ENCODE measurements around the gene ZNF326.
"Not testable (repeated sequence)": the region's sequence is repeated elsewhere in the genome, so short reads cannot be mapped to it uniquely, and the experiment has no call there.

Gene ZNF326

DNA sequence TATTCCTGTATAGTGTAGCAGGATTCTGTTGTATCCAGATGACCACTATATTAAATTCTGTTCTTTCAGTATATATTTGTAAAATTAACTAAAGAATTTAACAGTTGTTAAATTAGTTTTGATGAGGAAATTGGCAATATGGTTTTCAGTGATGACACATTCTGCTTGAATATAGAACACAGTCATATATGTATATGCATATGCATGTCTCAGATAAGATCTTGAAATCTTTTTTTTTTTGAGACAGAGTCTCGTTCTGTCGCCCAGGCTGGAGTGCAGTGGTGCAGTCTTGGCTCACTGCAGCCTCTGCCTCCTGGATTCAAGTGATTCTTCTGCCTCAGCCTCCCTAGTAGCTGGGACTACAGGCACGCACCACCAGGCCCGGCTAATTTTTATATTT, 2.2 kb downstream of the ZNF326 start:
- not testable (repeated sequence) for DNase-seq

DNA sequence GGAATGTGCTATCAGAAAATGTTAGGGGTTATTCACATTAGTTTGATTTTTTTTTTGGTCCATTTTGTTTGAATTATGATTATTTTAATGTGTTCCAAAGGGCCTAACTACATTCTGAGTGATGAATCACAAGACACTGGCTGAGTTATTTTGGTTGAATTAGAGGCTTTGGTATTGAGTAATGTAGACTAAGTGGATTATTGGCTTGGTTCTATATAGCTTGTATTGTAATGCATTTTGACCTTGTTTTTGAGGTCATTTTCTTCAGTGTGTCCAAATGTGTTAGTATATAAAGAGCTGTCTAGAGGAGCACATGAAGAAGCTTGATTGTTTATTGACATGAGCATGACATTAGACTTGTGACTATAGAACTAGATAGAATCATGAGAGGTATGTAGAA, 3.4 kb downstream of the ZNF326 start:
- DNase-seq: no peak

DNA sequence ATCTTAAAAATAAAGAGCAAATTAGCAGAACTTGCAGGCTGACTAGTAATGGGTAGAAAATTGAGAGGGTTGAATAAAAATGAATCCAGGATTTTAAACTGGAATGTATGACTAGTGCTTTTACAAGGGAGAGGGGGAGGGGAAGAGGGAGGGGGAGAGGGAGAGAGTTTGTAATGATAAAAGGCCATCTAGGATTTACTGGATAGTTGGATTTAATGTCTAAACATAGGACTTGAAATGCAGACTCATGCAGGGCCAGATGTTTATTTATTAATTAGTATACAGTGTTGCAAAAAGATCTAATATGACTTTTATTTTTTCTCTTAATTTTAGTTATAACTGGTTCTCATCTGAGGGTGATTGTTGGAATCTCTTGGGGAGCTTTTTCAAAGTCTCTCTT, 4.3 kb downstream of the ZNF326 start:
- no peak for DNase-seq

DNA sequence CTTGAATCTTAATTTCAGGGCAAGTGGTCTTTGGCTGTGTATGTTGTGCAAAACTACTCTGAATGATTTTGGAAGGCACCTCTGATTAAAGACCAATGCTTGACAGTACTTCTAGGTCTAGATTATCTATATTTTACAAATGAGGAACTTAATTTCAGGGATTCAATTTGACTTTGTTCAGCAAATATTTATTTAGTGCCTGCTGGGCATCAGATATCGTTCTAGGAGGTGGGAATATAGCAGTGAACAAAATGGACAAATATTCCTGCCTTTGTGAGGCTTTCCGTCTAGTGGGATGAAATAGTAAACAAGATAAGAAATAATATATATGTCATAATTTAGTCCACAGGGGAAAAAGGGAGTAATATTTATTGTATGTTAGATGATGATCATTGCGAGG, 4.7 kb downstream of the ZNF326 start:
- DNase-seq: no peak

DNA sequence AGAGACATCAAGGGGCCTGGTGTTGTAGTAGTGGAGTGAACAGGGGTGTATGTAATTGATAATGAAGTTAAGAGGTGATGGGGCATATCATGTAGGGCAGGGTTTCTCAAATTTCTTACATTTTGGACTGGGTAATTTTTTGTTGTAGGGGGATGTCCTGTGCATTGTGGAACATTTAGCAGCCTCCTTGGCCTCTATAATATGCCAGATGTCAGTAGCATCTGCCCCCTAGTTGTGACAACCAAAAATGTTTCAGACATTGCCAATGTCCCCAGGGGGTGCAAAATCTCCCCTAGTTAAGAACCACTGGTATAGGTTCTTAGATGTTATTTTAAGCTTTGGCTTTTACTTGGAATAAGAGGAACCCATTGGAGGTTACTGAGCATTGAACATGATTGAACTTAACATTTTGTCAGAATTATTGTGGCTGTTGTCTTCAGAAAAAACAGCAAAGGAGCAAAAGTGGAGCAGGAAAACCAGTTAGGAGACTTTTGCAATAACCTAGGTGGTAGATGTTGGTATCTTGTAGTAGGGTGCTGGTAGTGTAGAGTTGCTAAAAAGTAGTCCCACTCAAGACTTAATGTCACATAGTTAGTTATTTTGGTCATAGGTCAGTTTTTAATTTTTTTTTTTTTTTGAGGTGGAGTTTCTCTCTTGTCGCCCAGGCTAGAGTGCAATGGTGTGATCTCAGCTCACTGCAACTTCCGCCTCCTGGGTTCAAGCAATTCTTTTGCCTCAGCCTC, 6.2 kb downstream of the ZNF326 start:
- no peak for DNase-seq

DNA sequence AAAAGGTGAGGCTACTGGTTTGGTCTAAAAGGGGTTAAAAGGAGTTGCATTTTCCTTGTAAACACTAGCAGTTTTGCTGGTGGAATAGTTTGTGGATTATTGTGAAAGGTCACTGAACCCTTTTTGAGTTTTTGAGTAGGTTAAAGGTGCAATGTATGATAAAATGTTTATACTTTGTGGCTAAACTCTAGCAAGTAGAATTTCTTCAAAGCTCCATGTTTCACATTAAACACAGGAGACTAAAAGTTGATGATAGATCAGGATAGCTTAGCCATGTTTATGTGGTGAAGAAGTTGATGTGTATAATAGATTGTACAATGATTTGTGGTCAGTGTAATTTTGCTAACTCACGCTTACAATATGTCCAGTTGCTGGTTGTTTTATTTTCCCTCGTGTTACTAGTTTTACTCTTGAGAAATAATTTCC, 13.1 kb downstream of the ZNF326 start:
- DNase-seq: no peak

DNA sequence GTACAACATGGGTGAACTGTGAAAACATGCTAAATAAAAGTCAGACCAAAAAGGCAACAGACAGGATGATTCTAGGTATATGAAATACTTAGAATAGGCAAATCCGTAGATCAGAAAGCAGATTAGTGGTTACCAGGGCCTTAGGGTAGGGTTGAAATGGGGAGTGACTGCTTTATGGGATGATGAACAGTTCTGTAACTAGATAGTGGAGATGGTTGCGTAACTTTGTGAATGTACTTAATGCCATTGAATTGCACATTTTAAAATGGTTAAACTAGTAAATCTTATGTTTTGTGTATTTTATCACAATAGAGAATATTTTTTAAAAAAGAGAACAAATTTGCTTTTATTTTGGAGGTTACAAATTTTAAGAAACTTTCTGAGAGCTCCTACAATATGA, 17.4 kb downstream of the ZNF326 start:
- no peak for DNase-seq

DNA sequence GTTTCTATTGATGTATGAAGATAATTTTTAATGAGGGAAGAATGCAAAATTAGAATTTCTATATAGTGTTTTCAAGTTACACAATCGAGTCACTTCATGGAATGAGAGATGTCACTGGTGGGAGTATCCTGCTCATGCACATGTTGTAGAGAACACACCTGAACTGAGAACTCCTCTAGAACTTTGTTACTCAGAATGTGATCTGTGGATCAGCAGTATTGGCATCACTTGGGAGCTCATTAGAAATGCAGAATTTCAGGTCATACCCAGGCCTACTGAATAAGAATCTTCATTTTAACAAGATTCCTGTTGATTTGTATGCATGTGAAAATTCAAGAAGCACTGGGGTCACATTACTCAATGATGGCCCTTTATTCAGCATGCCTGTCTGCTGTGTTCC, 28.8 kb downstream of the ZNF326 start:
- DNase-seq: no peak

DNA sequence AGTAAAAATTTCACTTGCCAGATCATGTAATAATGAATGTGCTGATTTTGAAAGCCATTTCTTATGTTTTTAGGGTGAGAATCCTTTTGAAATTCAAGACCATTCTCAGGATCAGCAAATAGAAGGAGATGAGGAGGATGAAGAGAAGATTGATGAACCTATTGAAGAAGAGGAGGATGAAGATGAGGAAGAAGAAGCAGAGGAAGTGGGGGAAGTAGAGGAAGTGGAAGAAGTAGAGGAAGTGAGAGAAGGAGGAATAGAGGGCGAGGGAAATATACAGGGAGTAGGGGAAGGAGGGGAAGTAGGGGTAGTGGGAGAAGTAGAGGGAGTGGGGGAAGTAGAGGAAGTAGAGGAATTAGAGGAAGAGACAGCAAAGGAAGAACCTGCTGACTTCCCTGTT, 32.4 kb downstream of the ZNF326 start:
- no peak for DNase-seq

DNA sequence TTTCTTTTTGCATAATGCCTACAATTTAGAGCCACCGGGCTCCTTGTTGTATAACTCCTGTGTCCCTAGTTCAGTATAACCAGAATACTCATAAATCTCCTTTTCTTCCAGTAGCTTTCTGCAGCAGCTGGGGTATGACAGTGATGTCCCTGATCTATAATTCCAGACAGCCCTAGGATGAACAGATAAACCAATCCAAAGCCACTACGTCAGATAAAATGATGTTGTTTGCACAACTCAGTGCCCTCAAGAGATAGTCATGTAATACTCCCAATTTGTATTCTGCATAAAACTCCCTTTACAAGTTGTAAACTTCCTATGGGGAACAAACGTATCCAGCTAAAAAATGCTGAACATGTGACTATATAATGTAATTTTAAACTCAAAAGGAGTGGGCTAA, 44.7 kb downstream of the ZNF326 start:
- DNase-seq: no peak

DNA sequence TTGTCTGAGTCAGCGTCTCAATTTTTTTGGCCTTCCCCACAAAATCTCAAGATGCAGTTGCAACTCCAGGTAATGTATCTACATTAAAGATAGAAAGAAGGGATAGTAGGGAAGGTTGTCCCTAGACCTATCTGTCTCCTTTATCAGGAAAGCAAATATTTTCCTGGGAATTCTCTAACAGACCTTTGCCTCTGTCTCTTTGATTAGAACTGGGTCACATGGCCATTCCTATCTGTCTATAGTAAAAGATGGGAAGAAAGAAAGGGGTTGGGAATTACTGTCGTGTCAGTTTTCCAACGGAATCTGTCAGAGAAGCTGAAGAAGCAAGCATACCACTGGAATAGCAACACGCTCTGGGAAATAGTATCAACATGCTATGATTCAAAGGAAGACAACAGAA, 48.7 kb downstream of the ZNF326 start:
- DNase-seq: no peak

DNA sequence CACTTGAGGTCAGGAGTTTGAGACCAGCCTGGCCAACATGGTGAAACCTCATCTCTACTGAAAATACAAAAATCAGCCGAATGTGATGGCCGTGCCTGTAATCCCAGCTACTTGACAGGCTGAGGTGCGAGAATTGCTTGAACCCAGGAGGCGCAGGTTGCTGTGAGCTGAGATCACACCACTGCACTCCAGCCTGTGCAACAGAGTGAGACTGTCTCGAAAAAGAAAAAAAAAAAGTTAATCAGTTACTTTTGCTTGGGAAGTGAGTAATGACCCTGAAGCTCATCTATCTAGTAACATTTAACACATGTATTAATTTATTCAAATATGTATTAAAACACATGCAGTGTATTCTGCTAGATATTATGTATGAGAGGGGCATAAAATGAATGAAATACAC, 49.4 kb downstream of the ZNF326 start:
- DNase-seq: no peak

DNA sequence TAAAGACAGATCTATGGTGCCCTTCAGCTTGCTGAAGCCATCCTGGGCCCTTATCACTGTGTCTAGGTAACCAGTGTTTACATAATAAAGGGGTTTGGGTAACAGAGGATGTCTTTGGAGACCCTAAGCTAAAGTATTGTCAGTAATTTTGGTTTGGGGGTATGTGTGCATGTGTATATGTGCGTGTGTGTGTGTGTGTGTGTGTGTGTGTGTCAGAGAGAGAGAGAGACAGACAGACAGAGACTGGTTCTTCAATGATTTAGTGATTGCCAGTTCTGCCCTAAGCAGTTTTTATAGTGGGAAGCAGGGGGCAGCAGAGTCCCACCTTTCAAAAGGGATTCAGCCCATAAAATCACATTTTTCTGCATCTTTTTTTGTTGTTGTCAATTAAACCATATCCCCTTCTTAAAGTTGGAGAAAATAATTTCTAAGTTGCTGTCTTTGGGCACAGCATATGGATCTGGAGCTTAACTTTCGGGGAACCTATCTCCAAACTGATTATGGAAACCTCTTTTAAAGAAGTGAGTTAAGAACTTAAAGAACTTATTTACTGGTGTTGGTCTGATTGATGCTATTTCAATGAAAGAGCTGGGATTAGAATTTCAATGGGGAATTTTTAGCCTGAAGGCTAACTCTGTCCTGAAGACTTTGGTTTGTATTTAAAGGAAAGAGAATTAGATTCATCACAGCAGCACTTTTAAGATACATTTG, 51.1 kb downstream of the ZNF326 start:
- no peak for DNase-seq

DNA sequence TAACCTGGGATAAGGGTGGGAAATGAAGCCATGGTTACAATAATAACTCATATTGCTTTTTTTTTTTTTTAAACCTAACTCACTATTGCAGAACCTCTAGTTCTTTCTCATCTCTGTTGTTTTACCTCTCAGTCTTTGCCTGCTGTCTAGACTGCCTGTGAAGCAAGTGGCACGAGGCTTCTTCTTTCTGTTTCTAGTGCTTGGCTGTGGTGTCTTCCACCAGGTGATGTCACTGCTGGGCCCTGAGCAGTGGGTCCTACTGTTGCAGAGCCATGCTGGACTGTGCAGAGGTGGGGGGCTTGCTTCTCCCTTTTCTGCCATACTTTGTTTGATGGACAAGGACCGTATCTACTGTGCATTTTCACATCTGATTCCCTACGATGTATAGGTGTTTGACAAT, 51.7 kb downstream of the ZNF326 start:
- DNase-seq: no peak

DNA sequence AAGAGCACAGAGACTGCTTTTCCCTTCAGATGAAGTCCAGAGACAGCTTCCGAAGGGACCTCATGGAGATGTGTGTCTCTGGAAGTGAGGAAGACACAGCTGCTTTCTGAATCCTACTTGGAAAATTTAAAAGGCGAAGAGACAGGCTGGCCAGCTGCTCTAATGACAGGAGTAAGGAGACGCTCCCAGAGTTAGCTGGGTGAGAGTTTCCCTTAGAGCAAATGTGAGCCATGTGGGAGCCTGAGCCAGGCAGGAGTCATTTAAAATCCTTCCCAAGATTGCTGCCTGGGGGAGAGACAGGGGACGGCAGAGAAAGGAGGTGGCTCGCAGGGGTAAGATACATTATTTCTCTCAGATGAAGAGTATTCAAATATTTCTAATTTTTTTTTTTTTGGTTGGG, 53.1 kb downstream of the ZNF326 start:
- no peak for DNase-seq

DNA sequence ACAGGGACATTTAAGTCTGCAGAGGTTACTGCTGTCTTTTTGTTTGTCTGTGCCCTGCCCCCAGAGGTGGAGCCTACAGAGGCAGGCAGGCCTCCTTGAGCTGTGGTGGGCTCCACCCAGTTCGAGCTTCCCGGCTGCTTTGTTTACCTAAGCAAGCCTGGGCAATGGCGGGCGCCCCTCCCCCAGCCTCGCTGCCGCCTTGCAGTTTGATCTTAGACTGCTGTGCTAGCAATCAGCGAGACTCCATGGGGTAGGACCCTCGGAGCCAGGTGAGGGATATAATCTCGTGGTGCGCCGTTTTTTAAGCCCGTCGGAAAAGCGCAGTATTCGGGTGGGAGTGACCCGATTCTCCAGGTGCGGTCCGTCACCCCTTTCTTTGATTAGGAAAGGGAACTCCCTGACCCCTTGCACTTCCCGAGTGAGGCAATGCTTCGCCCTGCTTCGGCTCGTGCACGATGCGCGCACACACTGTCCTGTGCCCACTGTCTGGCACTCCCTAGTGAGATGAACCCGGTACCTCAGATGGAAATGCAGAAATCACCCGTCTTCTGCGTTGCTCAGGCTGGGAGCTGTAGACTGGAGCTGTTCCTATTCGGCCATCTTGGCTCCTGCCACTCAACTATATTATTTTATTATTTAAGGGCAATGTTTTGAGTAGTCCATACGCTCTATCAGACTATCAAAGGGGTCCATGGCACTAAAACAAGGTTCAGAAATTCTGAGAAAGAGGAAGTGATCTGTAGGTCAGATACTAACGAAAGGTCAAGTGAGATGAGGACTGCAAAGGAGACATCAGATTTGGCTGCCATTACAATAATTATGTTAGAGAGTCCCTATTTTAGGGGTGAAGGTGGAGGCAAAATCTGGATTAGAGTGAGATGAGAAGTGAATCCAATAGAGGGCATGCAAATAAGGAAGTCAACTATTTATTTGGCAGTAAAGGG, 68.1 kb downstream of the ZNF326 start:
- not testable (repeated sequence) for DNase-seq

DNA sequence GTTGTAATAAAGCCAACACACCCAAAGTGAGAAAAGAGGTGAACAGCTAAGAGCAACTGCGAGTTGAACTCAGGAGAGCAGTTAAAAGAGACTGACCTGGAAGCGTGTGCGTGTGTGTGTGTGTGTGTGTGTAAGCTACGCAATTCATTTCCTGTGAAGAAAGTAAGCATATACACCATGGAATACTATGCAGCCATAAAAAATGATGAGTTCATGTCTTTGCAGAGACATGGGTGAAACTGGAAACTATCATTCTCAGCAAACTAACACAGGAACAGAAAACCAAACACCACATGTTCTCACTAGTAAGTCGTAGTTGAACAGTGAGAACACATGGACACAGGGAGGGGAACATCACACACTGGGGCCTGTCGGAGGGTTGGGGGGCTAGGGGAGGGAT, 69.2 kb downstream of the ZNF326 start:
- not testable (repeated sequence) for DNase-seq

DNA sequence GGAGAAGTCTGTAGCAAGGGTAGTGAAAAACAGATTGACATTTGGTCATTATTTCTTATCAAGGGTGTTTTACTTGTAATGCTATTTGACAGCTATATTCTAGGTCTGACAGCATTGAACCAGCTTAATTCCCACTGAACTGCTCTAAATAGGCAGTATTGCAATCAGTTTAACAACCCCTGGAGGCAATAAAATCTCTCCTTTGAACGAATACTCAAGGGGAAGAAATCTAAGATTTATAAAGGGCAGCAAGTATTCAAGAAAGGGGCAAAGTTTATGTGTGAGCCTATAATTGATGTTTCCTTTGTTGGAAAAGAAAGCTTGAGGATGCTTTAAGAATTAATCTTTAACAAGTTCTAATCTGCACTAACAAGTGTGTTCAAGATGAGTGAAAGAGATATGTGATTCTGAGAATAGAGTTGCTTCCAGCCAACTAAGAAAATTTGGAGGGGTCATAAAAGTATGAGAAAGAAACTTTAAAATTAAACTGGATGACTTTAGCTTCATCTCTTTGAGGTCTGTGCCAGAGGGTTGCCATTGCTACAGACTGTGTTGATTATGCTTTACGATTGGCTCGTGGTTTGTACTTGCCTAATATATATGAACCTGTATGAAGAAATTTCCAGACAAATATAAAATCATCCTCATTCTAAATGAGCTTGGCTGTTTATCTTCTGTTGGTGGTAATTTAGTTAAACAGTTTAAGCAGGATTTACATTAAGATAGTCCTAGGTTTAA, 72.5 kb downstream of the ZNF326 start:
- DNase-seq: no peak

DNA sequence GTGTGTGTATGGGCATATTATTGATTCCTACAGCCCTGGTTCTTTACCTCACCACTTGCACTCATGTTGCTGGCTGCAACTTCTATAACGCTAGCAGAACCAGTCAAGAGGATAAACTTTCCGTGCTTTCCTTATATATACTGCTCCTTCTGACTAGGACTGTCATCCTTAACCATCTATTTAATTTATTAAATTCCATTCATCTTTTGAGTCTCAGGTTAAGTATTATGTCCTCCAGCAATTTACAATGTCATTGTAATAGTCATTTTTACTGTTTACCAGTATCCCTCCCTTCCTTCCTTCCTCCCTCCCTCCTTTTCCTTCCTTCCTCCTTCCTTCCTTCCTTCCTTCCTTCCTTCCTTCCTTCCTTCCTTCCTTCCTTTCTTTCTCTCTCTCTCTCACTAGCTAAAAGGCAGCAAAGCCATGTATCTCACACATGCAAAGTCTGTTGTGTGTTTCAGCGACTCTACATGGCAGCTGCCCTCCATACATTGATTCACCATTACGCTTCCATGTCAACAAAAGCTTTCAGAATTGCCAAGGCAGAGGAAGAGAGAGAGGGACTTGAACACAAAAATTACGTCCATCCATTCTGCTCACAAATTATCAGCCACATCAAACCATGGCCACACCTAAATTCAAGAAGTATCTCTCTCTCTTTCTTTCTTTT, 73.8 kb downstream of the ZNF326 start:
- DNase-seq: no peak

DNA sequence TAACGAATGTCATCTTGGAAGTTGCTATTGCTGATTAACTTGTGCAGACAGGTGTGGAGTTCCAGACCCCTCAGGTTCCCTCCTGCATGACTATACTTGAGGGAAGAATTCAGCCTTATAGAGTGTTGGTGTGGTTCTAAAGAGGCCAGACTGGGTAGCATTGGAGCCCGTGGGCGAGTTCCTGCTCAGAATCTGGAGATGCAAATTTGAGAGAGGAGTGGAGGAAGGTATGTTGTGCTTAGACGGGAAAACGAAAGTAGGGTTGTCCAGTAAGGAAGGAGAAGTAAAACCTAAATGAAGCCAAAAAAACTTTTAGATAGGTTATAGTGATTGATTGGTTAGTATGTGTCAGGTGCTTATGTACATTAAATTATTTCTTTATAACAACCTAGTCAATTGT, 79.2 kb downstream of the ZNF326 start:
- no peak for DNase-seq

DNA sequence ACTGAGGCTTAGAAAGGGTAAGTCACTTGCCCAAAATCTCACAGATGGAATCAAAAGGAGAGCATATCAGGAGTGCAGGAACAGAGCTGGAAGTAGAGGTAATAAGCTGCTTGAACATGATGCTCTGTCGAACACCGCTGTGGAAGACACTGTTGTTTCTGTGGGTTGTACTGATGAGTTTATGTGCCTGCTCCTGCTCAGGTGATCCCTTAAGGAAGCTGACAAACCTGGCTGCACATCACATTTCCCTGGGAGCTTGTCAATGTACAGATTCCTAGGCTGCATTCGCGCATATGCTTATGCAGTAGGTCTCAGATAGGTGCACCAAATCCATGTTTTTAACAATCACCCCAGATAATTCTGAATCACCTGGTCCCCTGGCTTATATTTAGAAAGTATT, 79.7 kb downstream of the ZNF326 start:
- no peak for DNase-seq

DNA sequence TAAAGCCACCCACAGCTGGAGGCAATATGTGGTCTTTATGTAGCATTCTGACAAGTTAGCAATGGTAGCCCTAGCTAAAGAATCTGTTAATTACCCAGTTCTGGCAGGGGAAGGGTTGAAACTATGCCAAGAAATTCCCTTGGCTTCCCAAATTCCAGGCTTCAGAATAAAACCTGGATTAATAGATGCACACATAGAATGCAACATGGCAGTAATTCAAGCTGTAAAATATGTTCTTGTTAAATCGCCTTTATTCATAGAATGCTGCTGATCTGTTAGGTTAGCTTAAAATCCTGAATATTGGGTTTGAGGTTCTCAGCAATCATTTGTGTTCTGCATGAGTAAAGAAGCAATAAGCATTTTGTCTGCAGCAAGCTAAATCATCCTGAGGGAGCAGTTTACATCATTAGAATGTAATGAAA, 80.1 kb downstream of the ZNF326 start:
- DNase-seq: no peak
